Glomerular visceral epithelial cell (primary cell): ENCODE data around the gene FNDC3A.
"Not testable (repeated sequence)": the region's sequence is repeated elsewhere in the genome, so short reads cannot be mapped to it uniquely, and the experiment has no call there.

ENCODE experiments used
- DNase-seq: peaks from one replicate; pipeline ENCODE4 v3.0.0-alpha.2; 2016; ENCODE audit errors: extremely low spot score

The FNDC3A gene

GRCh38 chr13:49146950-49147355, 171.2 kb downstream of the FNDC3A start:
- DNase-seq: peak; percentile 53

DNA sequence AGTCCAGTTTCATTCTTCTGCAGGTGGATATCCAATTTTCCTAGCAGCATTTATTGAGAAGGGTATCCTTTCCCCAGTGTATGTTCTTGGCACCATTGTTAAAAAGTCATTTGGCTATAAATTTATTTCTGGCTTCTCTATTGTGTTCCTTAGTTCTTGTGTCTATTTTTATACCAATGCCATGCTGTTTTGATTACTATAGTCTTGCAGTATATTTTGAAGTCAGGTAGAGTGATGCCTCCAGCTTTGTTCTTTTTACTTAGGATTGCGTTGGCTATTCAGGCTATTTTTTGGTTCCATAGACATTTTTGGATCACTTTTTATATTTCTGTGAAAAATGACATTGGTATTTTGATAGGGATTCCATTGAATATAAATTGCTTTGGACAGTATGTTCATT, 172.7 kb downstream of the FNDC3A start:
- DNase-seq: no peak

- DNase-seq: not testable (repeated sequence)
Observed at GRCh38 chr13:49157955-49158584, 182.4 kb downstream of the FNDC3A start.

DNA sequence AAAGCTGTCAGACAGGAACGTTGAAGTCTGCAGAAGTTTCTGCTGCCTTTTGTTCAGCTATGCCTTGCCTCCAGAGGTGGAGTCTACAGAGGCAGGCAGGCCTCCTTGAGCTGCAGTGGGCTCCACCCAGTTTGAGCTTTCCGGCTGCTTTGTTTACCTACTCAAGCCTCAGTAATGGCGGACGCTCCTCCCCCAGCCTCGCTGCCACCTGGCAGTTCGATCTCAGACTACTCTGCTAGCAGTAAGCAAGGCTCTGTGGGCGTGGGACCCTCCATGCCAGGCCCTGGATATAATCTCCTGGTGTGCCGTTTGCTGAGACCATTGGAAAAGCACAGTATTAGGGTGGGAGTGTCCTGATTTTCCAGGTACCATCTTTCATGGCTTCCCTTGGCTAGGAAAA, 187.4 kb downstream of the FNDC3A start:
- not testable (repeated sequence) for DNase-seq

GRCh38 chr13:49164712-49165111, 189.0 kb downstream of the FNDC3A start:
- no peak for DNase-seq

DNA sequence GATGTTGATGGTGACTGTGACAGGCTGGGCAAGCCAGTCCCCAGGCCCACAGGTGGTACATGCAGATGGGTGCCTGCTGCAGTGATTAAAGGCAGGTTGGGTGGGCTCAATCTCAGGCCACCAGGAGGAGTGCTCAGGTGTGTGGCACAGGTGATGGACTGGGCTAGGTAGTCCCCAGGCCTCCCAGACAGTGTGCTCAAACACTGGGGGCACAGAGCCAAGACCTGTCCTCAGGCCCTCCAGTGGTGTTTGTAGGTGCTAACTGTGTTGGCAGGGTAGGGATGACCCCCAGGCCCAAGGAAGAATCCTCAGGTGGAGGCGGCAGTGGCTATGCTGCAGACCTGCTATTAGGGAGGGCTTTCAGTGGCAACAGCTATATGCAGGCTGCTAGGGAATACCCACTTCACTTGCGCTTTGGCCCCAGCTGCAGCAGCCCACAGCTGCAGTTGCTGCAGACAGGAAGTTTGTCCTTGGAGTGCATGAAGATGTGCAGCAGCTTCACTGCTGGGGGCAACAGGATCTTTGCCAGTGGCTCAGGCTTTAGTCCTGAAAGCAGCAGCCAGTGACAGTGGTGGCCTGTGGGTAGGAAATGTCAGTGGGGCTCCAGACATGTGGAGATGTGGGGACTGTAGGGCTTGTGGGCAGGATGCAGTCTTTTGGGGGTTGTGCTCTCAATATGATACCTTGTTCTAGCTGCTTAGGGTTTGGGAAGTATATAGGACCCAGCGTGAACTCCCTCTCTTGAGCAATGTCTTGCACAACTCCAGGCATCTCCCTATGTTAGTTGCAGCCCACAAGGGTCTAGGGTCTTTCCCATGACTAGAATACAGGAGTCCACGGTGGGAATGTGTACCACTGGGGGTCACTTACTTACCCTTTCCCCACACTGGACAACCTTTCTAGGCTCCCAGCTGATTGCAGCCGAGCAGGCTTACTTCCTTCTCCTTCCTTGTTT, 190.4 kb downstream of the FNDC3A start:
- DNase-seq: no peak

DNA sequence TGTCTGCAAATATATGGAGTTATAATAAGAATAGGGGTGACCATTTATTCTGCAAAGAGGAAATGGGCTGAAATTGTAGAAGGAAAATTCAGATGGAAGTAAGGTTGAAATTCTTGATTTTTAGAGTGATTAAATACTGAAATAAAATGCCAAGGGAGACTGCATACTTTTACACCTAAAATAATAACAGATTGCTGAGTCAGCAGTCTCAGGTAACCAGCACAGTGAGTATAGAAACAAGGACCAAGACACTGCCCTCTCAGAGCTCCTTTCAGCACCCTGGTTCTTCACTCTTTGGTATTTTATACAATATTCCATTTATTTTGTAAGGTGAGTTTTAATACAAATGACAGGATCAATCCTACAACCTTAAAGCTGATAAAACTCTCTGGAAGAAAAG, 195.6 kb downstream of the FNDC3A start:
- no peak for DNase-seq

GRCh38 chr13:49183672-49184325, 208.1 kb downstream of the FNDC3A start:
- no peak for DNase-seq

DNA sequence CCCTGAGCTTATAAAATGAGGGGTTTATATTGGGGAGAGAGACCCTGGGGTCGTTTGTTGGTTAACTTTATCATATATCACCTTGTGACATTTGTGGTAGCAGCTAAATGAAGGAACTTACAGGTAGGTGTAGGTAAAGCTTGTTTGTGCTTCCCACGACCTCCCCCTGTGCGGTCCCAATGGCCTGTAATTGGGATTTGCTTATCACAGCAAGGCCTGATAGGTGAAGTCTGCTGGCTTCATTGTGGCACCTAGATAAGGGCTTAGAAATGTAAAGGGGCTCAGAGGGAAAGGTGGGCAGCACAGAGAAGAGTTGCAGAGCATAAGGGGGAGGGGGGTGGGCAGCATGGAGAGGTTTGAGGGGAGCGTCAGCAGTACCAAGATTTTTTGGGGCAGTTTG, 208.9 kb downstream of the FNDC3A start:
- no peak for DNase-seq

DNA sequence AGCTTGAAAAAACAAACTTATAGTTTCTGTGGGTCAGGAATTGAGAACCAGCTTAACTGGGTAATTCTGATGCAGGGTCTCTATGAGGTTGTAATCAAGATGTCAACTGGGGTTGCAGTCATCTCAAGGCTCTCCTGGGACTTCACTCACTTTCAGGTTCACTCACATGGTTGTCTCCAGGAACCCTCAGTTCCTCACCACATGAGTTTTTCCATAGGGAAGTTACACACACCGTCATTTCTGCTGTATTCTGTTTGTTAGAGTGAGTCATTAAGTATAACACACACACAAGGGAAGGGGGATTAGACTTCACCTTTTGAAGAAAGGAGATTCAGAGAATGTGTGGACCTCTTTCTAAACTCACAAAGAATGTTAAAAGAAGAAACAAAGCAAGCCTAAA, 209.6 kb downstream of the FNDC3A start:
- no peak for DNase-seq

- DNase-seq: no peak
Observed at GRCh38 chr13:49190901-49191300, 215.2 kb downstream of the FNDC3A start.

GRCh38 chr13:49206641-49207040, 230.9 kb downstream of the FNDC3A start:
- no peak for DNase-seq

DNA sequence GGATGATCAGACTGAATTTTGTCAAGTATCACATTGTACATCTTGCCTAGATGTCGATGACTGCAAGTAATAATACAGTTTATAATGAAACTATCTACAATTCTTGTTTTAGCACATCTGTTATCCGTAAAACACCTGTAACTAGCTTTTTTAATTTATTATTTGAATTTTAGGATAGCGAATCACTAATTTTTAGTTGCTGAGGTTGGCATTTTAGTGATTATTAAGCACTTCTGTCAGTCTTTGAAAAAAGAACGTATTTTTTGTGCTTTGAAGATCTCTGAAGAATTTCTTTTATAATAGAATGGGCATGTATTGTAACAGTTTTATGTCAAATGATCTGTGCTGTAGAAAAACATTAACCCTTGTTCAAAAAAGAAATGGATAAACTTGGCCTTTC, 232.9 kb downstream of the FNDC3A start:
- no peak for DNase-seq

GRCh38 chr13:49210114-49210513, 234.4 kb downstream of the FNDC3A start:
- DNase-seq: no peak

GRCh38 chr13:49210669-49211068, 235.0 kb downstream of the FNDC3A start:
- no peak for DNase-seq

DNA sequence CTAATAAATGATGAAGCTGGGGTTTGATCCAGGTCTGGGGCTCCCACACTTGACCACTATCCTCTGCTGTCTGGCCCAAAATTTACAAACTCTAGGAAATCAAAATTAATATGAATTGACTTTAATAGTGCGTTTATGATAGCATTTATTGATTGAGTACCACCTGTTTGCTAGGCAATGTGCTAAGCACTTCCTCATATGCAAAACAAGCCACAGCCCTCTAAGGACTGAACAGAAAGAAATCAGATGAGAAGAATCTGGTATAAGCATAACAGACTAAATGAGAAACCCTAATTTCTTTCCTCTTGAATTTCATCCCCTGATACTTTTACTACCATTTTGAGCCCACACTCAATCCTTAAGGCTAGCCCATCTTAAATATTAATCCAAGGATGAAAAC, 237.8 kb downstream of the FNDC3A start:
- DNase-seq: no peak

GRCh38 chr13:49213997-49214916, 238.5 kb downstream of the FNDC3A start:
- no peak for DNase-seq

- DNase-seq: no peak
Observed at GRCh38 chr13:49214917-49215376, 239.2 kb downstream of the FNDC3A start.

- no peak for DNase-seq
Observed at GRCh38 chr13:49216334-49216733, 240.6 kb downstream of the FNDC3A start.

DNA sequence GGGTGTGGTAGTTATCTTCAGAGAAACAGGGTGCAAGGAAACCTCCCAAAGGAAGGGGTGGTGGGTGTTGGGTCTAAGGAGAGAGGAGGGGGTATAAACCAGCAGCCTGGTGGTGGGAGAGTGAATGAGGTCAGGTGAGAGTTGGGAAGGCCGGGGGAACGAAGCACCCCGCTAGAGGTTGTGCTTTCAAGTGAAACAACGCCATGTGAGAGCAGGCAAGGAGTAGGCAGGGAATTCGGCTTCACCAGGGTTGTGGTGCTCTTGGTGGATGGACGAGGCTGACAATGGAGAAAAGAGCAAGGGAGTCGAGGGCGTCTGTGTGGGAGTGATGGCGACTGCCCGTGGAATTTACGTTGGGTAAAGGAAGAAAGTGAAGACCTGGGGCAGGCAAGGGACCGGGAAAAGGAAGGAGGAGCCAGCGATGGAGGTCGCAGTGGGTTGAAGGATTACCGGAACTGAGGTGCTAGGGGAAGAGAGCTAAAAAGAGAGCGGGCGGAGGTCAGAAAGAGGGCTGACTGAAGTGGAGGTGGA, 242.3 kb downstream of the FNDC3A start:
- DNase-seq: no peak

DNA sequence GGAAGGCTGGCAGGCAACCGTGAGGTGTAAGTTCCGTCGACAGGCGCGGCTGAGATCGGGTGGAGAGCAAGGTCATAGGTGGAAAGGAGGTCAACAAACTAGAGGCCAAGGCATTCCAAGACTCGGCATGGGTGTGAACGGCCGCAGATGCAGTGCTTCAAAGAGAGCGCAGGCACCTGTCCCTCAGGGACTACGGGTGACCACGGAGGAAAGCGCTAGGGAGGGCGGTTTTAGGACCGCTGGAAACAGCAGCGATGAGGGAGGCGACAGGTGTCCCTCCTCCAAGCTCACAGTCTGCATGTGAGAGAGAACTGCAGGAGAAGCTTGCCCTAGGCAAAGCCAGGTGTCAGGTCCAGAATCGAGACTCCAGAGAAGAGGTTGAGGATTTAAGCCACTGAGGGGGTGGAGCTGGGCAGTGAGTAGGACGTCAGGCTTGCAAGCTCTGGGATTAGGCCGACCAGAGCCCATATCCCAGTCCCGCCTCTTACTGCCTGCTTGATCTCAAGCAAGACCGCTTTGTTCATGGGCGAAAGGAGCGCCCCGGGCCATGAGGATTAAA, 242.9 kb downstream of the FNDC3A start:
- DNase-seq: no peak
